PC-9 (cell line): Measurements from ENCODE around the gene IL4I1. TPM values are rescaled to one million over a fixed set of nuclear protein-coding genes. Genes with fewer than 3 reads are reported as not detected.

Source experiments
- BruUV-seq: library from RNA; stranded (reverse); fragments of 400-500 nt; replicated peaks from 2 replicates; lab custom pipeline; 2021; lab: Mats Ljungman, UMichigan
- CTCF ChIA-PET: fragments of 300-600 bp; sonication (Branson Sonifier 250); formaldehyde crosslinking; loops from one replicate; lab custom pipeline; 2022; ENCODE audit warnings: antibody characterized with exemption; lab: Charles Lee
- POLR2A ChIA-PET: fragments of 300-600 bp; sonication (Branson Sonifier 250); formaldehyde crosslinking; loops from one replicate; lab custom pipeline; 2022; ENCODE audit warnings: antibody characterized with exemption; ENCODE audit not compliant: unreplicated experiment; lab: Charles Lee
- DNase-seq, 2 experiments: peaks; one replicate each; pipeline versions ENCODE4 v3.0.0 to v3.0.0-alpha.2; 2015 to 2022; ENCODE audit warnings: mixed read lengths in 1 of 2
- H2AFZ ChIP-seq: fragments of 200-600 bp; sonication (generic); 2 replicates; pipeline ENCODE4 v1.8.1; 2017; ENCODE audit warnings: antibody characterized with exemption
- H3F3A ChIP-seq: fragments of 200-600 bp; sonication (generic); 2 replicates; pipeline ENCODE4 v1.8.1; 2017; ENCODE audit warnings: antibody characterized with exemption, mild to moderate bottlenecking, low read depth; ENCODE audit not compliant: insufficient read depth
- H3K27ac ChIP-seq: fragments of 200-600 bp; sonication (generic); 2 replicates; pipeline ENCODE4 v1.6.1; 2016; ENCODE audit warnings: mixed run types
- H3K27me3 ChIP-seq: fragments of 200-600 bp; sonication (generic); 2 replicates; pipeline ENCODE4 v1.6.1; 2016; ENCODE audit warnings: low read depth, mixed run types; ENCODE audit not compliant: insufficient read depth
- H3K36me3 ChIP-seq: fragments of 200-600 bp; sonication (generic); 2 replicates; pipeline ENCODE4 v1.6.1; 2016; ENCODE audit warnings: low read depth, mixed run types
- H3K4me1 ChIP-seq: fragments of 200-600 bp; sonication (generic); replicated peaks from 2 replicates; pipeline ENCODE4 v1.6.1; 2016; ENCODE audit warnings: mixed run types; ENCODE audit not compliant: insufficient read depth
- H3K4me2 ChIP-seq: fragments of 200-600 bp; sonication (generic); 2 replicates; pipeline ENCODE4 v1.6.1; 2017; ENCODE audit warnings: mixed run types
- H3K4me3 ChIP-seq: fragments of 200-600 bp; sonication (generic); 2 replicates; pipeline ENCODE4 v1.6.1; 2016; ENCODE audit warnings: mixed run types
- H3K79me2 ChIP-seq: fragments of 200-600 bp; sonication (generic); 2 replicates; pipeline ENCODE4 v1.6.1; 2017; ENCODE audit warnings: low read depth, mixed run types
- H3K9me2 ChIP-seq: fragments of 200-600 bp; sonication (generic); 2 replicates; pipeline ENCODE4 v1.8.1; 2017; ENCODE audit warnings: mild to moderate bottlenecking; ENCODE audit not compliant: insufficient read depth
- H3K9me3 ChIP-seq: fragments of 200-600 bp; sonication (generic); 2 replicates; pipeline ENCODE4 v1.8.1; 2016; ENCODE audit warnings: low read depth; ENCODE audit not compliant: insufficient read depth
- H4K20me1 ChIP-seq: fragments of 200-600 bp; sonication (generic); 2 replicates; pipeline ENCODE4 v1.8.1; 2017; ENCODE audit not compliant: insufficient read depth
- CTCF ChIP-seq: fragments of 200-600 bp; sonication (generic); conservative IDR thresholded peaks from 2 replicates; pipeline ENCODE4 v1.6.1; 2017; ENCODE audit warnings: mixed run types, antibody characterized with exemption, mild to moderate bottlenecking, moderate library complexity
- EZH2 ChIP-seq: fragments of 200-600 bp; sonication (generic); IDR thresholded peaks from 2 replicates; pipeline ENCODE4 v1.8.0; 2017; ENCODE audit warnings: antibody characterized with exemption, low read depth
- intact Hi-C: fragments of 100-400 bp; cut with micrococcal nuclease; formaldehyde crosslinking; loops from one replicate; pipeline ENCODE4 v1.10.0; 2022; ENCODE audit not compliant: unreplicated experiment
- total RNA-seq: library from RNA; stranded (reverse); gene quantifications from 2 replicates; pipeline ENCODE4 v1.2.3, GENCODE V29; 2021

IL4I1 gene
- total RNA-seq, 1 experiment from 2014 or later = not detected

GRCh38 chr19:49937750-49938381 is 41.2 kb upstream of the IL4I1 start:
- no TSS peak for BruUV-seq
- Histone ChIP-seq H3K27ac (no peak overlapping the region), H3K4me3 (peak overlapping the region; percentile 9; the same call in 1 of the 2 replicates), H3K4me2 (peak overlapping the region; percentile 65), H3K79me2 (no peaks in the 10 kb centered on the region), H3K36me3 (no peaks in the 10 kb centered on the region), H3K4me1 (peaks cover 13% of the 10 kb centered on the region), H3K27me3 (no peaks in the 10 kb centered on the region), H3K9me2 (no peaks in the 10 kb centered on the region), H2AFZ (no peak overlapping the region), H3F3A (peaks cover 10% of the 10 kb centered on the region; the same call in 1 of the 2 replicates), H3K9me3 (no peaks in the 10 kb centered on the region), H4K20me1 (peaks cover 6% of the 10 kb centered on the region; the same call in 1 of the 2 replicates)
- DNase-seq = peak; percentile 51 to 73
- TF ChIP-seq EZH2 (no peak), CTCF (peak; percentile 99)
- intact Hi-C loops = loop anchor here (1.0 kb wide), 1 partner anchor 45 kb away; no protein-coding TSS in a partner anchor
- ChIA-PET POLR2A (no interaction called here), CTCF (no interaction called here)

- POLR2A ChIA-PET = interaction anchor here (0.8 kb wide), 1 partner anchor 20 kb away, joined by 16 read pairs; no protein-coding TSS in a partner anchor
- no peak overlapping the region for H3K4me2 ChIP-seq
- no peak overlapping the region for H3K4me3 ChIP-seq
- H3K9me2 ChIP-seq = no peaks in the 10 kb centered on the region
- no peaks in the 10 kb centered on the region for H3K79me2 ChIP-seq
- H3F3A ChIP-seq = peaks cover 10% of the 10 kb centered on the region; the same call in 1 of the 2 replicates
- H3K36me3 ChIP-seq = peaks cover 5% of the 10 kb centered on the region; the same call in 1 of the 2 replicates
- CTCF ChIA-PET = no interaction called here
- no TSS peak for BruUV-seq
- H3K27me3 ChIP-seq = no peaks in the 10 kb centered on the region
- no peak for TF ChIP-seq CTCF
- no peak for TF ChIP-seq EZH2
- H4K20me1 ChIP-seq = peaks cover 12% of the 10 kb centered on the region
- H3K9me3 ChIP-seq = no peaks in the 10 kb centered on the region
- H3K4me1 ChIP-seq = peaks cover 7% of the 10 kb centered on the region
- no peak overlapping the region for H3K27ac ChIP-seq
- no peak for DNase-seq
- intact Hi-C loops = no loop called here
- H2AFZ ChIP-seq = no peak overlapping the region
Observed at GRCh38 chr19:49936549-49936948, 39.9 kb upstream of the IL4I1 start.

- CTCF ChIA-PET = no interaction called here
- TF ChIP-seq CTCF (no peak), EZH2 (no peak)
- BruUV-seq = no TSS peak
- peaks cover 8% of the 10 kb centered on the region; the same call in 1 of the 2 replicates for H3K36me3 ChIP-seq
- H4K20me1 ChIP-seq = peaks cover 12% of the 10 kb centered on the region
- intact Hi-C loops = no loop called here
- no peaks in the 10 kb centered on the region for H3K9me2 ChIP-seq
- POLR2A ChIA-PET = no interaction called here
- H3K27ac ChIP-seq = no peak overlapping the region
- H3K4me2 ChIP-seq = no peak overlapping the region
- no peak overlapping the region for H3K4me3 ChIP-seq
- peaks cover 20% of the 10 kb centered on the region; the same call in 1 of the 2 replicates for H3F3A ChIP-seq
- H2AFZ ChIP-seq = no peak overlapping the region
- no peak for DNase-seq
- H3K79me2 ChIP-seq = peaks cover 6% of the 10 kb centered on the region
- H3K27me3 ChIP-seq = no peaks in the 10 kb centered on the region
- no peaks in the 10 kb centered on the region for H3K9me3 ChIP-seq
- peaks cover 6% of the 10 kb centered on the region; the same call in 1 of the 2 replicates for H3K4me1 ChIP-seq
Observed at GRCh38 chr19:49933643-49934042, 37.0 kb upstream of the IL4I1 start.
